Neural crest cell (in vitro differentiated cells): ENCODE data around the gene SAG. TPM values are rescaled to one million over a fixed set of nuclear protein-coding genes. Genes with fewer than 3 reads are reported as not detected.

ENCODE experiments used
- DNase-seq: peaks from one replicate; pipeline ENCODE4 v3.0.0; 2021; ENCODE audit warnings: low read depth, mixed read lengths, low spot score
- H3K27ac Mint-ChIP-seq: one replicate; pipeline ENCODE4 v1.8.0; 2021; ENCODE audit warnings: mild to moderate bottlenecking, mixed read lengths; ENCODE audit not compliant: unreplicated experiment
- H3K27me3 Mint-ChIP-seq: 2 replicates; pipeline ENCODE4 v1.8.0; 2021; ENCODE audit warnings: low read depth, mild to moderate bottlenecking, mixed read lengths
- H3K36me3 Mint-ChIP-seq: 2 replicates; pipeline ENCODE4 v1.8.0; 2021; ENCODE audit warnings: low read depth, mild to moderate bottlenecking, mixed read lengths
- H3K4me1 Mint-ChIP-seq: 2 replicates; pipeline ENCODE4 v1.8.0; 2021; ENCODE audit warnings: mixed read lengths
- H3K4me3 Mint-ChIP-seq: one replicate; pipeline ENCODE4 v1.8.0; 2021; ENCODE audit warnings: mild to moderate bottlenecking, mixed read lengths
- H3K9me3 Mint-ChIP-seq: 2 replicates; pipeline ENCODE4 v1.8.0; 2021; ENCODE audit warnings: mixed read lengths
- total RNA-seq: library from RNA; stranded (reverse); gene quantifications from 2 replicates; pipeline ENCODE4 v1.2.1, GENCODE V29; 2021
- TF ChIP-seq, protein P1 (sequence below): fragments of 200-600 bp; sonication (generic); conservative IDR thresholded peaks from 2 replicates; pipeline ENCODE4 v1.5.0; 2021; ENCODE audit warnings: antibody characterized with exemption, mild to moderate bottlenecking

Gene SAG
- total RNA-seq, 1 donor from 2014 or later = not detected

DNA sequence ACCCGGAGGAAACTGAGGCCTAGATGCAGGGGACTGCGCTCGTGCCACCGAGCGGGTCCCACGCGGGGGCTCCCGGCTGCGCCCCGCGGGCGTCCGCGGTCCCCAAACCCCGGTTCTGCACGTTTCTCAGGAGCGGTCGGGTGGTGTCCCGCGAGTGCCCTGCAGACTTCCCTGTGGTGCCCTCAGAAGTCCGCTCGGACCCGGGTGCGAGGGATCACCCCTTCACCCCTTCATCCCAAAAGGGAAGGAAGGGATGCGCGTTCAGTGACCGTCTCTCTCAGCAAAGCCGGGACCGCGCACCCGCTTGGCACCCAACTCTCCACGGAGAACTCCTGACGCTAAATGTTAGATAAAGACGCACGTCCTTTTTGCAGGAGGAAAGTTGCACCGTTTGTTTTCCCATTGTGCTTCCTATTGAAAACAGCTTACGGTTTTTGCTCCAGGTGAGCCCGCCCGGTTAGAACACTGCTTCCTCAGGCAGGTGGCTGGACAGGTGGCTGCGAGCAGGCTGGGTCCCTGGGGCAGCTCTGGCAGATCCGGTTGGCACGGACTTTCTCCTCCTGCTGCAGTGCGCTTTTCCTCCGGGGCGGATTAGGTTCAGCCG, 47.5 kb downstream of the SAG start:
- no peak for DNase-seq
- TF ChIP-seq, protein P1, sequence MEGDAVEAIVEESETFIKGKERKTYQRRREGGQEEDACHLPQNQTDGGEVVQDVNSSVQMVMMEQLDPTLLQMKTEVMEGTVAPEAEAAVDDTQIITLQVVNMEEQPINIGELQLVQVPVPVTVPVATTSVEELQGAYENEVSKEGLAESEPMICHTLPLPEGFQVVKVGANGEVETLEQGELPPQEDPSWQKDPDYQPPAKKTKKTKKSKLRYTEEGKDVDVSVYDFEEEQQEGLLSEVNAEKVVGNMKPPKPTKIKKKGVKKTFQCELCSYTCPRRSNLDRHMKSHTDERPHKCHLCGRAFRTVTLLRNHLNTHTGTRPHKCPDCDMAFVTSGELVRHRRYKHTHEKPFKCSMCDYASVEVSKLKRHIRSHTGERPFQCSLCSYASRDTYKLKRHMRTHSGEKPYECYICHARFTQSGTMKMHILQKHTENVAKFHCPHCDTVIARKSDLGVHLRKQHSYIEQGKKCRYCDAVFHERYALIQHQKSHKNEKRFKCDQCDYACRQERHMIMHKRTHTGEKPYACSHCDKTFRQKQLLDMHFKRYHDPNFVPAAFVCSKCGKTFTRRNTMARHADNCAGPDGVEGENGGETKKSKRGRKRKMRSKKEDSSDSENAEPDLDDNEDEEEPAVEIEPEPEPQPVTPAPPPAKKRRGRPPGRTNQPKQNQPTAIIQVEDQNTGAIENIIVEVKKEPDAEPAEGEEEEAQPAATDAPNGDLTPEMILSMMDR = no peak
- Mint-ChIP-seq H3K9me3 (no peaks in the 10 kb centered on the region), H3K4me3 (peak overlapping the region; percentile 93), H3K27me3 (peaks cover 7% of the 10 kb centered on the region), H3K27ac (no peak overlapping the region), H3K4me1 (peaks cover 47% of the 10 kb centered on the region), H3K36me3 (peaks cover 5% of the 10 kb centered on the region)

DNA sequence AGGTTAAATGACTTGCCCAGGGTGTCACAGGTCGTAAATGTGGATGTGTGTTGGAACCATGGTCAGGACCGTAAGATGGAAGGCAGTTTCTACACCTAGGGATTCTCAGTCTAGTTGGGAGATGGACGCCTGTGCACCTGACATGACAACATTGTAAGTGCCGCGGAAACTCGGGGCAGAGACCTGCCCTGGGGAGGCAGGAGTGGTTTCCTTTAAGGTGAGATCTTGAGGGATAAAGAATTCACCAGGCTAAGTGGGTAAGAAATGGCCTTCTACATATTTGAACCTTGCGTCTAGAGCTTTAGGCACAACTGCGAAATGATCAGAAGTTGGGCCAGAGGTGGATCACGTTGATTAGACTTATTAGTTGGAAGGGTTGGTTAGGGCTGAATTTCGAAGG, 48.3 kb downstream of the SAG start:
- DNase-seq = no peak
- Mint-ChIP-seq H3K27ac (no peak overlapping the region), H3K4me1 (peaks cover 44% of the 10 kb centered on the region), H3K27me3 (peaks cover 7% of the 10 kb centered on the region), H3K9me3 (no peaks in the 10 kb centered on the region), H3K4me3 (peak overlapping the region; percentile 93), H3K36me3 (peaks cover 7% of the 10 kb centered on the region)
- TF ChIP-seq, protein P1 = no peak

DNA sequence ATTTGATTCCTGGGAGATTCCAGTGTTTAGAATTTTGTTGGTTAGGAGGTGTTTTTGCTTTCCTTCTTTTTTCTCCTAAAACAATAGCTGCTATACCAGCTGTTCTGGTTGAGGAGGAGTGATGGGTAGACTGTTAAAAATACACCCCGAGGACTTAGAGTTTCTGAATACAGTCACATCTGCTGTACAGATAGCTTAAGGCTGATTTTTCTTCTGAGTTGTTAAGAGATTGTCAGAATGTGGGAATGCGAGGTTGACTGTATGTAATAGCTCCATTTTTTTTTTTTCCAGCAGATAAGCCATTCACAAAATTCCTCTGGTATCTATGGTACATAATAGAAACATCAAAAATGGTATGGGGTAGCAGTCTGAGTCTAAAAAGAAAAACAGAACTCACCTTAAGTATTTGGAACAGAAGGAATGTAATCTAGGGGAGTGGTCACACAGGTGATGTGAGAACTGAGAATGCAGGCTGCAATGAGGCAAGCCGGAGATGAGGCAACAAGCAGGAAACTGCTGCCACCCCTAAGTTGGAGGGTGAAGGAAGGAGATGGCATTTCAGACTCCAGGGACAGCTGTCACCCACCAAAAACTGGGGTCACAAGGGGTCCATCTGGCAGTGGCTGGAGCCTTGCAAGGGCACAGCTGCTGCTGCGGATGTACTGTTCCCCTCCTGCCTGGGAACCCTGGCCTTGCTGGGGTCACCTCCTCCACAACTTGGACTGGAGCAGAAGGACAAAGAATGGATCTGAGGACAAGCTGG, 49.1 kb downstream of the SAG start:
- Mint-ChIP-seq H3K4me3 (peak overlapping the region; percentile 93), H3K27ac (no peak overlapping the region), H3K9me3 (no peaks in the 10 kb centered on the region), H3K27me3 (peaks cover 4% of the 10 kb centered on the region), H3K36me3 (peaks cover 7% of the 10 kb centered on the region), H3K4me1 (peaks cover 41% of the 10 kb centered on the region)
- TF ChIP-seq, protein P1 = no peak
- DNase-seq = no peak

DNA sequence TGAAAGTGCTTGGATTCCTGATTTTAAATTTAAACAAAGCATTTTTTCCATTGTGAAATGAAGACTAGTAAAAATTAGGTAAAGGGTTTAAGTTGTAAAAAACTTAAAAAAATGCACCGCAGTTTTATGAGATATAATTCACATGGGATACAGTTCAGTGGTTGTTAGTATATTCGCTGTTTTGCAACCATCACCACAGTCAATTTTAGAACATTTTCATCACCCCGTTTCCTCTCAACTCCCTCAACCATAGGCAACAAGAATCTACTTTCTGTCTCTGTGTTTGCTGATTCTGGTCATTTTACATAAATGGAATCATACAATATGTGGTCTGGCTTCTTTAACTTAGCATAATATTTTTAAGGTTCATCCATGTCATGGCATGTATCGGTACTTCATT, 50.7 kb downstream of the SAG start:
- no peak for DNase-seq
- H3K27ac Mint-ChIP-seq = no peak overlapping the region
- peaks cover 4% of the 10 kb centered on the region for H3K27me3 Mint-ChIP-seq
- H3K4me3 Mint-ChIP-seq = peak overlapping the region; percentile 3
- H3K36me3 Mint-ChIP-seq = peaks cover 9% of the 10 kb centered on the region
- peaks cover 37% of the 10 kb centered on the region for H3K4me1 Mint-ChIP-seq
- H3K9me3 Mint-ChIP-seq = no peaks in the 10 kb centered on the region
- TF ChIP-seq, protein P1 = no peak

DNA sequence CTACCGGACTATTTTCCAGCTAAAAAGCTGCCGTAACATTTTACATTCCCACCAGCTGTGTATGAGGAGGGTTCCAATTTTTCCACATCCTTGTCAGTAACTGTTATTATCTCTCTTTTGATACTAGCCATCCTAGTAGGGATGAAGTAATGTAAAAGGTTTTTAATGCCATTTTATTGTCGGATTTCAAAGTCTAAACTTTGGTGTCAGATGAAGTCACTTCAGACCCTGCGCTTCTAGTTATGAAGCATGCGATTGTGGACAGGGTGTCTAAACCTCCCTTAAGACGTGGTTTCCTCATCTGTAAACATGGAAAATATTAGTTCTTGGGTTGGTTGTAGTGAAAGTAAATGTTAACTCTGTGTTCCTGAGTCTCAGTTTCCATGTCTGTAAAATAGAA, 51.3 kb downstream of the SAG start:
- DNase-seq = no peak

More for the DNA sequence above, 51.3 kb downstream of the SAG start:
- peak overlapping the region; percentile 15 for H3K4me3 Mint-ChIP-seq
- H3K27me3 Mint-ChIP-seq = peaks cover 1% of the 10 kb centered on the region
- TF ChIP-seq, protein P1 = no peak
- H3K36me3 Mint-ChIP-seq = peaks cover 12% of the 10 kb centered on the region
- H3K9me3 Mint-ChIP-seq = peaks cover 2% of the 10 kb centered on the region
- peaks cover 35% of the 10 kb centered on the region for H3K4me1 Mint-ChIP-seq
- H3K27ac Mint-ChIP-seq = no peak overlapping the region
